HepG2 (cell line): Measurements from ENCODE around the gene AHCYL1. TPM values are rescaled to one million over a fixed set of nuclear protein-coding genes. Genes with fewer than 3 reads are reported as not detected.

Source experiments
- ATAC-seq: fragments of 200-7000 bp; cut with Tn5 transposase; 3 replicates; pipeline ENCODE4 v1.9.1; 2020; ENCODE audit warnings: mild to moderate bottlenecking, moderate library complexity
- BruUV-seq: library from RNA; stranded (reverse); fragments of 400-500 nt; replicated peaks from 2 replicates; lab custom pipeline; 2021; lab: Mats Ljungman, UMichigan
- CTCF ChIA-PET: fragments of 300-600 bp; formaldehyde crosslinking; extraction: SDS; loops from one replicate; lab custom pipeline; 2021; ENCODE audit warnings: low total read pairs, inconsistent platforms, low intra/inter-chr PET ratio; lab: Yijun Ruan, JAX
- POLR2A ChIA-PET: fragments of 350-600 bp; sonication (Branson Sonifier 250); formaldehyde crosslinking; loops from one replicate; lab custom pipeline; 2020; ENCODE audit warnings: antibody characterized with exemption, inconsistent platforms; lab: Yijun Ruan, JAX
- DNase-seq: peaks from one replicate; pipeline ENCODE4 v3.0.0-alpha.2; 2015; ENCODE audit warnings: low spot score
- FAIRE-seq: peaks from 3 replicates; lab custom pipeline; 2011; peaks lifted over from hg19 to GRCh38; lab: Jason Lieb, UNC
- H2AFZ ChIP-seq: one replicate; pipeline ENCODE4 v1.6.1; 2011; ENCODE audit warnings: low read length, inconsistent platforms
- H3K27ac ChIP-seq: fragments of 300-600 bp; 3 replicates; pipeline ENCODE4 v1.8.0; 2011; ENCODE audit warnings: mixed run types, mild to moderate bottlenecking, mixed read lengths, low read length, inconsistent platforms; ENCODE audit not compliant: insufficient read depth; ENCODE audit errors: extremely low read length
- H3K27me3 ChIP-seq, 2 experiments: fragments of 200-600 bp in 1 of 2; 2 replicates in 1 of 2; 3 replicates in 1 of 2; pipeline versions ENCODE4 v1.6.0 to v1.8.0; 2011; ENCODE audit warnings: low read length in 2 of 2, mild to moderate bottlenecking in 2 of 2, moderate library complexity in 2 of 2, inconsistent platforms in 1 of 2; ENCODE audit not compliant: insufficient read depth in 2 of 2, control insufficient read depth in 1 of 2
- H3K36me3 ChIP-seq, 2 experiments: fragments of 200-600 bp in 1 of 2; replicated peaks in 1 of 2; 2 replicates in 1 of 2; 3 replicates in 1 of 2; pipeline versions ENCODE4 v1.5.1 to v1.8.0; 2011; ENCODE audit warnings: low read length in 2 of 2, inconsistent platforms in 1 of 2; ENCODE audit not compliant: insufficient read depth in 2 of 2, control insufficient read depth in 1 of 2
- H3K4me1 ChIP-seq: 2 replicates; pipeline ENCODE4 v1.5.1; 2012; ENCODE audit warnings: low read length, inconsistent platforms; ENCODE audit not compliant: insufficient read depth
- H3K4me2 ChIP-seq: 2 replicates; pipeline ENCODE4 v1.6.0; 2011; ENCODE audit warnings: low read depth, low read length, inconsistent platforms
- H3K4me3 ChIP-seq, 3 experiments: fragments of 200-600 bp in 1 of 3; sonication (generic), shearing (Covaris generic) in 1 of 3; replicated peaks in 1 of 3; 2 replicates each; pipeline ENCODE4 v1.5.1; 2011 to 2016; ENCODE audit warnings: low read length in 3 of 3, inconsistent platforms in 2 of 3, low read depth in 2 of 3, mild to moderate bottlenecking in 2 of 3, control low read depth in 1 of 3, mixed read lengths in 1 of 3; ENCODE audit not compliant: insufficient read depth in 1 of 3
- H3K79me2 ChIP-seq: one replicate; pipeline ENCODE4 v1.6.1; 2011; ENCODE audit warnings: low read length, inconsistent platforms; ENCODE audit not compliant: insufficient read depth
- H3K9ac ChIP-seq: 2 replicates; pipeline ENCODE4 v1.6.0; 2011; ENCODE audit warnings: mild to moderate bottlenecking, low read depth, low read length, inconsistent platforms; ENCODE audit not compliant: insufficient read depth
- H3K9me3 ChIP-seq: 2 replicates; pipeline ENCODE4 v1.5.1; 2012; ENCODE audit warnings: mild to moderate bottlenecking, low read length
- H4K20me1 ChIP-seq: 2 replicates; pipeline ENCODE4 v1.6.0; 2011; ENCODE audit warnings: inconsistent platforms, mild to moderate bottlenecking, low read length, moderate library complexity; ENCODE audit not compliant: insufficient read depth
- CREB1 ChIP-seq, 2 experiments: fragments of 450-650 bp in 1 of 2; IDR thresholded peaks; 2 replicates each; pipeline ENCODE4 v1.6.1; 2016 to 2017; ENCODE audit warnings: control low read depth in 1 of 2, mild to moderate bottlenecking in 1 of 2, missing compliant biosample characterization in 1 of 2, missing genetic modification characterization in 1 of 2
- MTA1 ChIP-seq: sonication (generic); formaldehyde crosslinking; IDR thresholded peaks from 2 replicates; pipeline ENCODE4 v1.4.0; 2020; ENCODE audit warnings: missing genetic modification reagents, mild to moderate bottlenecking, borderline replicate concordance
- NRL ChIP-seq: sonication (generic); formaldehyde crosslinking; IDR thresholded peaks from 2 replicates; pipeline ENCODE4 v1.5.0; 2020; ENCODE audit warnings: missing genetic modification reagents, mild to moderate bottlenecking, moderate library complexity, borderline replicate concordance
- U2AF1 ChIP-seq: fragments of 200-400 bp; formaldehyde crosslinking; optimal IDR thresholded peaks from 2 replicates; pipeline ENCODE3; 2017; ENCODE audit warnings: mild to moderate bottlenecking, low read depth, low read length
- ZNF3 ChIP-seq: IDR thresholded peaks from 2 replicates; pipeline ENCODE4 v1.7.0; 2017; ENCODE audit warnings: inconsistent platforms
- ZNF552 ChIP-seq: sonication (generic); formaldehyde crosslinking; IDR thresholded peaks from 2 replicates; pipeline ENCODE4 v1.9.0; 2022; ENCODE audit warnings: missing genetic modification reagents, mild to moderate bottlenecking, borderline replicate concordance
- ZNF567 ChIP-seq: sonication (generic); formaldehyde crosslinking; IDR thresholded peaks from 2 replicates; pipeline ENCODE4 v1.8.1; 2023; ENCODE audit warnings: mild to moderate bottlenecking, missing genetic modification reagents, borderline replicate concordance
- ZNF570 ChIP-seq: sonication (generic); formaldehyde crosslinking; IDR thresholded peaks from 2 replicates; pipeline ENCODE4 v1.4.0; 2020; ENCODE audit warnings: mild to moderate bottlenecking, missing genetic modification reagents, borderline replicate concordance
- ZNF792 ChIP-seq: IDR thresholded peaks from 2 replicates; pipeline ENCODE4 v1.6.1; 2016
- in situ Hi-C: cut with HindIII; loops from 2 replicates; pipeline ENCODE4 v1.10.0; 2017; ENCODE audit warnings: low pct_unique_long_range_greater_than_20kb; ENCODE audit not compliant: extremely low pct_ligation_motif_present
- intact Hi-C: fragments of 100-400 bp; cut with micrococcal nuclease; formaldehyde crosslinking; loops from one replicate; pipeline ENCODE4 v1.10.0; 2022; ENCODE audit not compliant: unreplicated experiment
- polyA plus RNA-seq, 8 experiments: library from polyadenylated mRNA; depleted of rRNA in 3 of 8; stranded (reverse) in 7 of 8; unstranded in 1 of 8; fragments of >200 nt; fragmentation: Illumina TruSeq in 4 of 8; extraction: Trizol in 4 of 8; gene quantifications; 2 replicates each; pipeline versions ENCODE4 v1.2.1 to v1.2.3, GENCODE V29; 2011 to 2016; ENCODE audit warnings: low read depth in 4 of 8, missing spikeins in 1 of 8, mixed read lengths in 1 of 8; ENCODE audit not compliant: insufficient read depth in 1 of 8
- total RNA-seq, 5 experiments: library from RNA; depleted of rRNA; stranded (reverse); fragments of >200 nt; fragmentation: Illumina TruSeq; extraction: Trizol; gene quantifications; 2 replicates each; pipeline ENCODE4 v1.2.3, GENCODE V29; 2016; ENCODE audit warnings: low read depth in 1 of 5
- TF ChIP-seq, protein P1 (sequence below): sonication (generic); formaldehyde crosslinking; IDR thresholded peaks from 2 replicates; pipeline ENCODE4 v1.5.0; 2020; ENCODE audit warnings: mild to moderate bottlenecking, missing genetic modification reagents
- TF ChIP-seq, protein P2 (sequence below): sonication (generic); formaldehyde crosslinking; IDR thresholded peaks from 2 replicates; pipeline ENCODE4 v1.5.0; 2020; ENCODE audit warnings: mild to moderate bottlenecking, missing genetic modification reagents
- TF ChIP-seq, protein P3 (sequence below): sonication (generic); formaldehyde crosslinking; conservative IDR thresholded peaks from 2 replicates; pipeline ENCODE4 v1.8.0; 2022; ENCODE audit warnings: mild to moderate bottlenecking, moderate library complexity, missing genetic modification reagents
- TF ChIP-seq, protein P4 (sequence below): sonication (generic); formaldehyde crosslinking; IDR thresholded peaks from 2 replicates; pipeline ENCODE4 v1.8.0; 2022; ENCODE audit warnings: low read depth, missing genetic modification reagents

Gene AHCYL1
- total and polyA plus RNA-seq, 2 of the 13 experiments (the other 11 are each of a cell fraction or from before 2014, with no cell fraction given): 40.9 to 76.3 TPM

DNA sequence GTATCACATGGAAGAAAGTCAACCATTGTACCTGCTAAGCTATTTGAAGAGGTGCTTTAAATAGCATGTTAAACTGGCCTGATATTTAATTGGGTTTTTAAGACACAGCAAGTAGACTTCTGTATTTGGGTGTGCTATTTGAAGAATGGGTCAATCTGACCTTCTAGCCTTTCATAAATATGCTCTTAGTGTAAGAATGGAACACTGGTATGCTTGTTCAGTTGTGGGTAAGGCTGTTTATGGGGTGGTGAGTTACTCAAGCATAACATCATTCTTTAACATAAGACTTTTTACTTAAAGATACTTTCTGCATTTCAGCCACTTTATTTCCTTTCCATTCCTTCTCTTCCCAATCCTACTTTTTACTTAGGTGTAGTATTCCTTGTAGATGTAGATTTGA, 21.4 kb downstream of the AHCYL1 start:
- intact Hi-C loops: no loop called here
- H3K9me3 ChIP-seq: no peaks in the 10 kb centered on the region
- peaks cover 7 to 26% of the 10 kb centered on the region in 2 experiments for H3K36me3 ChIP-seq
- H3K4me2 ChIP-seq: no peak overlapping the region
- TF ChIP-seq ZNF3 (CRISPR knock-in tag): no peak
- no peak for TF ChIP-seq ZNF792 (CRISPR knock-in tag)
- TF ChIP-seq ZNF567: no peak
- TF ChIP-seq, protein P1, sequence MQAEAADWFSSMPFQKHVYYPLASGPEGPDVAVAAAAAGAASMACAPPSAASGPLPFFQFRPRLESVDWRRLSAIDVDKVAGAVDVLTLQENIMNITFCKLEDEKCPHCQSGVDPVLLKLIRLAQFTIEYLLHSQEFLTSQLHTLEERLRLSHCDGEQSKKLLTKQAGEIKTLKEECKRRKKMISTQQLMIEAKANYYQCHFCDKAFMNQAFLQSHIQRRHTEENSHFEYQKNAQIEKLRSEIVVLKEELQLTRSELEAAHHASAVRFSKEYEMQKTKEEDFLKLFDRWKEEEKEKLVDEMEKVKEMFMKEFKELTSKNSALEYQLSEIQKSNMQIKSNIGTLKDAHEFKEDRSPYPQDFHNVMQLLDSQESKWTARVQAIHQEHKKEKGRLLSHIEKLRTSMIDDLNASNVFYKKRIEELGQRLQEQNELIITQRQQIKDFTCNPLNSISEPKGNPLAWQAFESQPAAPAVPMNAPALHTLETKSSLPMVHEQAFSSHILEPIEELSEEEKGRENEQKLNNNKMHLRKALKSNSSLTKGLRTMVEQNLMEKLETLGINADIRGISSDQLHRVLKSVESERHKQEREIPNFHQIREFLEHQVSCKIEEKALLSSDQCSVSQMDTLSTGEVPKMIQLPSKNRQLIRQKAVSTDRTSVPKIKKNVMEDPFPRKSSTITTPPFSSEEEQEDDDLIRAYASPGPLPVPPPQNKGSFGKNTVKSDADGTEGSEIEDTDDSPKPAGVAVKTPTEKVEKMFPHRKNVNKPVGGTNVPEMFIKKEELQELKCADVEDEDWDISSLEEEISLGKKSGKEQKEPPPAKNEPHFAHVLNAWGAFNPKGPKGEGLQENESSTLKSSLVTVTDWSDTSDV (CRISPR knock-in tag): no peak
- no peak for TF ChIP-seq ZNF570
- TF ChIP-seq, protein P2, sequence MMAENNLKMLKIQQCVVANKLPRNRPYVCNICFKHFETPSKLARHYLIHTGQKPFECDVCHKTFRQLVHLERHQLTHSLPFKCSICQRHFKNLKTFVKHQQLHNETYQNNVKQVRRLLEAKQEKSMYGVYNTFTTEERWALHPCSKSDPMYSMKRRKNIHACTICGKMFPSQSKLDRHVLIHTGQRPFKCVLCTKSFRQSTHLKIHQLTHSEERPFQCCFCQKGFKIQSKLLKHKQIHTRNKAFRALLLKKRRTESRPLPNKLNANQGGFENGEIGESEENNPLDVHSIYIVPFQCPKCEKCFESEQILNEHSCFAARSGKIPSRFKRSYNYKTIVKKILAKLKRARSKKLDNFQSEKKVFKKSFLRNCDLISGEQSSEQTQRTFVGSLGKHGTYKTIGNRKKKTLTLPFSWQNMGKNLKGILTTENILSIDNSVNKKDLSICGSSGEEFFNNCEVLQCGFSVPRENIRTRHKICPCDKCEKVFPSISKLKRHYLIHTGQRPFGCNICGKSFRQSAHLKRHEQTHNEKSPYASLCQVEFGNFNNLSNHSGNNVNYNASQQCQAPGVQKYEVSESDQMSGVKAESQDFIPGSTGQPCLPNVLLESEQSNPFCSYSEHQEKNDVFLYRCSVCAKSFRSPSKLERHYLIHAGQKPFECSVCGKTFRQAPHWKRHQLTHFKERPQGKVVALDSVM: no peak
- no peak for TF ChIP-seq U2AF1
- TF ChIP-seq, protein P3, sequence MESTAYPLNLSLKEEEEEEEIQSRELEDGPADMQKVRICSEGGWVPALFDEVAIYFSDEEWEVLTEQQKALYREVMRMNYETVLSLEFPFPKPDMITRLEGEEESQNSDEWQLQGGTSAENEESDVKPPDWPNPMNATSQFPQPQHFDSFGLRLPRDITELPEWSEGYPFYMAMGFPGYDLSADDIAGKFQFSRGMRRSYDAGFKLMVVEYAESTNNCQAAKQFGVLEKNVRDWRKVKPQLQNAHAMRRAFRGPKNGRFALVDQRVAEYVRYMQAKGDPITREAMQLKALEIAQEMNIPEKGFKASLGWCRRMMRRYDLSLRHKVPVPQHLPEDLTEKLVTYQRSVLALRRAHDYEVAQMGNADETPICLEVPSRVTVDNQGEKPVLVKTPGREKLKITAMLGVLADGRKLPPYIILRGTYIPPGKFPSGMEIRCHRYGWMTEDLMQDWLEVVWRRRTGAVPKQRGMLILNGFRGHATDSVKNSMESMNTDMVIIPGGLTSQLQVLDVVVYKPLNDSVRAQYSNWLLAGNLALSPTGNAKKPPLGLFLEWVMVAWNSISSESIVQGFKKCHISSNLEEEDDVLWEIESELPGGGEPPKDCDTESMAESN (CRISPR knock-in tag): no peak
- TF ChIP-seq ZNF552 (CRISPR knock-in tag): no peak
- no peak for TF ChIP-seq MTA1 (CRISPR knock-in tag)
- TF ChIP-seq, protein P4, sequence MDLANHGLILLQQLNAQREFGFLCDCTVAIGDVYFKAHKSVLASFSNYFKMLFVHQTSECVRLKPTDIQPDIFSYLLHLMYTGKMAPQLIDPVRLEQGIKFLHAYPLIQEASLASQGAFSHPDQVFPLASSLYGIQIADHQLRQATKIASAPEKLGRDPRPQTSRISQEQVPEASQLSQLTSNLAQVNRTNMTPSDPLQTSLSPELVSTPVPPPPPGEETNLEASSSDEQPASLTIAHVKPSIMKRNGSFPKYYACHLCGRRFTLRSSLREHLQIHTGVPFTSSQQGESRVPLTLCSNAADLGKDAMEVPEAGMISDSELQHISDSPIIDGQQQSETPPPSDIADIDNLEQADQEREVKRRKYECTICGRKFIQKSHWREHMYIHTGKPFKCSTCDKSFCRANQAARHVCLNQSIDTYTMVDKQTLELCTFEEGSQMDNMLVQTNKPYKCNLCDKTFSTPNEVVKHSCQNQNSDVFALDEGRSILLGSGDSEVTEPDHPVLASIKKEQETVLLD (CRISPR knock-in tag): no peak
- no peak for TF ChIP-seq NRL (CRISPR knock-in tag)
- no peak for TF ChIP-seq CREB1 (IDR thresholded peaks at IDR 0.05)
- TF ChIP-seq CREB1 (CRISPR knock-in tag; IDR thresholded peaks at IDR 0.05): no peak
- DNase-seq (no peak), ATAC-seq (no peak), FAIRE-seq (no peak)
- no peak overlapping the region for H2AFZ ChIP-seq
- H3K79me2 ChIP-seq: peaks cover 33% of the 10 kb centered on the region
- in situ Hi-C loops: no loop called here
- no peaks in the 10 kb centered on the region for H4K20me1 ChIP-seq
- ChIA-PET CTCF (no interaction called here), POLR2A (no interaction called here)
- H3K27ac ChIP-seq: no peak overlapping the region
- H3K9ac ChIP-seq: no peak overlapping the region
- BruUV-seq: no TSS peak
- H3K4me1 ChIP-seq: peaks cover 36% of the 10 kb centered on the region
- no peak overlapping the region for H3K4me3 ChIP-seq
- no peaks in the 10 kb centered on the region for H3K27me3 ChIP-seq
